Measurements from ENCODE around the gene DUOXA1.
A peak's percentile ranks its signal among the peaks of the same experiment; 100 is the strongest.

Gene DUOXA1

DNA sequence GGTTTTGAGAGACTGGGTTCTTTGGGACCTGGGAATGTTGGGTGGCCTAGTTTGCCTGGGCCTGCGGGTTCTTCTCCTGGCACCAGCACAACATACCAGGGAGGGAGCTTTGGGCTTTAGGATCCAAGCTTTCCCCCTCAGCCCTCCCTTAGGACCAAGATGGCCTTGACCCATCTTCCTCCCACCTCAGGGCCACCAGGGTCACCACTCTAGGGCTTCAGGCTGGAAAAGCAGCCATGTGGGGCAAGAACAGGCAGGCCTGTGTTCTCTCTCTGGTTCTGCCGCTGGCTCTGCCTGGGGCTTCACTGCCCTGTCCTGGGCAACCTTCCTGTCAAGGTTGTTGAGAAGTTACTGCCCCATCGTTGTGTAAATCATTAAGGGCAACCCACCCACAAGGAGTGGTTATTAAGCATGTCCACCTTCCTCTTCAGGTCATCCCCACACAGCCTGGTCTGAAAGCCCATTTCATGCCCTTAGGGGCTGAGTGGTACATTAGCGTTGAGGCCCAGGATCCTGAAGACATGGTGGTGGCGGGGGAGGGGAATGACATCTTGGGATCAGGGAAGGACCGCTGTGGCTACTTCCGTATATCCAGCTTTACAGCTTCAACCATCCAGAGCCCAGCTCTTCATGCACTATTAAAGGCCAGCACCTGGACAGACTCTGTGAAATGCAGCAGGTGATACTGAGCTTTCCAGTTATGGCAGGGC is 767 bp upstream of the DUOXA1 start:
- no peak for DNase-seq (ENCODE audit: low spot score)

DNA sequence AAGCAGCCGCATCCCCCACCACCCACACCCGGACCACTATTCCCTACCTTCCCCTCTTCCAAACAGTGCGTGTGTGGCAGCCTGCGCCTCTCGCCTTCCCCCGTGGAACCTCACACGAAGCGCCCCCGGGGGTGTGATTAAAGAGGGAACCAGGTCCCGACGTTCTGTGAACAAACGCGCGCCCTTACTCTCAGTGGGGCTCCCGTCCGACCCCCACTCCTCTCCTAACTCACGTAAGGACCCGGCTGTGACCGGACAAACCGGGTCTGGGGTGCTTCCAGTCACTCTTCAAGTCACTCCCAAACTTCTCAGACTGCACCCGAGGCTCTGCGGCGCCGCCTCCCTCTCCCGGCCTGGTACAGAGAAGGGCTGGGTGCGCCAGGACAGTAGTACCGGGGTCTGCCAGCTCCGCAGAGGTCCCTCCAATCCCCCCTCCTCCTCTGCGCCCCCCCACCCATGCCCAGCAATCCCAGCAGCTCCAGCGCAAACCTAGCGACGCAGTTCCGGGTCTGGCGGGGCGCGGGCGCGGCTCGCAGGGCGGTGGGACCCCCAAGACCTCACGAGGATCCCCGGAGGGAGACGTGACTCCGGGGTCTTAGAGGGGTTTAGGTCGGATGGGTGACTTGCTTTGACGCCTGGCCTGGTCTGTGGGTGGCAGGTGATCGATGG is 574 bp downstream of the DUOXA1 start:
- no peak for DNase-seq (ENCODE audit: low spot score)

- no peak for DNase-seq (ENCODE audit: low spot score)
Measured at GRCh38 chr15:45126535-45127158, 3.0 kb downstream of the DUOXA1 start.

- DNase-seq (ENCODE audit: low spot score): no peak
Measured at GRCh38 chr15:45123397-45123796, 6.3 kb downstream of the DUOXA1 start.

DNA sequence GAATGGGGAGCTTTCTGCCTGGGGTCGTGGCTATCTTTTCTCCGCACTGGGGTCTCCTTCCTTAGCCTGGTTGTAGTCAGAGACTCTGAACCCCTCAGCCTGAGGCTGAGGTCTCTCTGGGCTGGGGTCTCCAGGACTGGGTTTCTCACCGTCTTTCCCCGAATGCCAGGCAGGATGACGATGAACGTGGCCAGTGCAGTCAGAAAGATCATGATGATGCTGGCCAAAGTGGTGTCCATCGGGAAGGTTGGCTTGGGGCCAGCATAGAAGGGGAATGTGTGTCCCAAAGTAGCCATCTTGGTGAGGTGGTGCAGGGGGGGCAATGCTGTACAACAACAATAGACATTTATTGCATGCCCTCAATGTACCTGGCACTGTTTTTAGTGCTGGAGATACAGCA is 7.0 kb downstream of the DUOXA1 start:
- no peak for DNase-seq (ENCODE audit: low spot score)

- DNase-seq (ENCODE audit: low spot score): no peak
Measured at GRCh38 chr15:45121706-45122417, 7.8 kb downstream of the DUOXA1 start.

DNA sequence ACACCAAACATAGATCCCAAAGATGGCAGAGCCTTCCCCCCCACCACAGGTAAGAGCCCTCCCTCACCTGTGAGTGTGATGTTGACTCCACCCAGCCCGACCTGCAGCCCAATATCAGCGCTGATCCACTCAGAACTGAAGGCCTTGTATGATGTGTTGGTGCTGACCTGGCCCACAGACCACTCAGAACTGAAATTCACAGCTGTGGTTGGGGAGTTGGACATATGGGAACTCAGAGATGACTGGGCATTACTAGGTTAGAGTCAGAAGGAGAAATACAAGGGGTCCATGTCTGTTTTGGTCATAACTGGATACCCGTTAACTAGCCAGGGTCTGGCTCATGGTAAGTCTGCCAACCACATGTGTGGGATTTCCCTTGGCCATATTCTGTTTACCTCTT is 8.7 kb downstream of the DUOXA1 start:
- no peak for DNase-seq (ENCODE audit: low spot score)

GRCh38 chr15:45120081-45120972 is 9.4 kb downstream of the DUOXA1 start:
- DNase-seq (ENCODE audit: low spot score): no peak

DNA sequence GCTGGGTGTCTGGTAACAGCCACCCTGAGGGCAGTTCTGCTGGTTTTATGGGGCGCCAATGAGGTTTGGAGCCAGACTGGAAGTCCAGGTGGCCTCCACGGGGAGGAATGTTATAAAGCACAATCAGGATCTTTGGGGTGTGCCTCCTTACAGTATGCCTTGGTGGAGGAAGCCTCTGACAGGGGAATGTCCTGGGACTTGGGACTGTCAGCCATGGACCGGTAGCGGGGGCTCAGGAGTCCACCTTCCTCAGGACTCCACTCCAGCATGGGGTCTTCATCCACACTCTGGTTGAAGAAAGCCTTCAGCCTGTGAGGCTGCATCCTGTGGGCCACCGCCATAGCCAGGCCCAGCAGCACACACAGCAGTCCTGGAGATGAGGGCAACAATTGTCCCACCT is 10.7 kb downstream of the DUOXA1 start:
- DNase-seq (ENCODE audit: low spot score): no peak

GRCh38 chr15:45118131-45118588 is 11.5 kb downstream of the DUOXA1 start:
- peak; percentile 98 for DNase-seq (ENCODE audit: low spot score)

DNA sequence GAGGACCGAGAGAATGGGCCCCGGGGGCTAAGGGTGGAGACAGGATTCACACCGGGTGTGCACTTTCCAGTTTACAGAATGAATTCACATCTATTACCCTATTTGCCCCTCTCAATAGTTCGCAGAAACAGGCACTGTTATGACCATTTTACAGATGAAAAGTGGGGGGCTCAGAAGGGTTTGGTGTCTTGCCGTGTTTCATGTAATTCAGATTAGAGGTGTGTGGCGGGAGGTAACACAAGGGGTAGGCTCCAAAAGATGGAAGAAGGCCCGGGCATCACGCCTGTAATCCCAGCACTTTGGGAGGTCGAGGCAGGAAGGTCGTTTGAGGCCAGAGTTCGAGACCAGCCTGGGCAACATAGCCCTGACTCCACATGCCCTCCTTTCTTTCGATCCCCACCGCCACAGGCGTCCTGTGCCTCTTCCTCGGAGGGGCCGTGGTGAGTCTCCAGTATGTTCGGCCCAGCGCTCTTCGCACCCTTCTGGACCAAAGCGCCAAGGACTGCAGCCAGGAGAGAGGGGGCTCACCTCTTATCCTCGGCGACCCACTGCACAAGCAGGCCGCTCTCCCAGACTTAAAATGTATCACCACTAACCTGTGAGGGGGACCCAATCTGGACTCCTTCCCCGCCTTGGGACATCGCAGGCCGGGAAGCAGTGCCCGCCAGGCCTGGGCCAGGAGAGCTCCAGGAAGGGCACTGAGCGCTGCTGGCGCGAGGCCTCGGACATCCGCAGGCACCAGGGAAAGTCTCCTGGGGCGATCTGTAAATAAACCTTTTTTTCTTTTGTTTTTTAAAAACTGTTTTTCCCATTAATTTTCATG is 12.2 kb downstream of the DUOXA1 start:
- no peak for DNase-seq (ENCODE audit: low spot score)

DNA sequence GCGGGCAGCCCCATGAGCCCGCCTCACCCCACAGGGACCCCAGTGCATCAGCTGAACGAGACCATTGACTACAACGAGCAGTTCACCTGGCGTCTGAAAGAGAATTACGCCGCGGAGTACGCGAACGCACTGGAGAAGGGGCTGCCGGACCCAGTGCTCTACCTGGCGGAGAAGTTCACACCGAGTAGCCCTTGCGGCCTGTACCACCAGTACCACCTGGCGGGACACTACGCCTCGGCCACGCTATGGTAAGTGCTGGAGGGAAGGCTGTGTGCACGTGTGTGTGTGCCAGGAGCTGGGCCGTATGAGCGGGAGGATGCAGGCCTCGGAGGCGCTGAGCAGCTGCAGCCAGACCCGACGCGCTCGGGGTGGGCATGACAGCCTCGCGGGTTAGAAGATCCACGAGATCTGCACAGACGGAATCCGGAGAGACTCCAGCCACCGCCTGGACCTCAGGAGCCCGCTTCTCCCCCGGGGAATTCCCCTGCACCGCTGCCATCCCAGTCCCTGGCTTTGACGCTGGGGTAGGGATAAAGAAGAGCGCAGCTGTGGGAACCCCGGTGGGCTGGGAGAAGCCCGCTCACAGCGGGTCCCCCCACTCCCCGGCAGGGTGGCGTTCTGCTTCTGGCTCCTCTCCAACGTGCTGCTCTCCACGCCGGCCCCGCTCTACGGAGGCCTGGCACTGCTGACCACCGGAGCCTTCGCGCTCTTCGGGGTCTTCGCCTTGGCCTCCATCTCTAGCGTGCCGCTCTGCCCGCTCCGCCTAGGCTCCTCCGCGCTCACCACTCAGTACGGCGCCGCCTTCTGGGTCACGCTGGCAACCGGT is 13.0 kb downstream of the DUOXA1 start:
- DNase-seq (ENCODE audit: low spot score): no peak

DNA sequence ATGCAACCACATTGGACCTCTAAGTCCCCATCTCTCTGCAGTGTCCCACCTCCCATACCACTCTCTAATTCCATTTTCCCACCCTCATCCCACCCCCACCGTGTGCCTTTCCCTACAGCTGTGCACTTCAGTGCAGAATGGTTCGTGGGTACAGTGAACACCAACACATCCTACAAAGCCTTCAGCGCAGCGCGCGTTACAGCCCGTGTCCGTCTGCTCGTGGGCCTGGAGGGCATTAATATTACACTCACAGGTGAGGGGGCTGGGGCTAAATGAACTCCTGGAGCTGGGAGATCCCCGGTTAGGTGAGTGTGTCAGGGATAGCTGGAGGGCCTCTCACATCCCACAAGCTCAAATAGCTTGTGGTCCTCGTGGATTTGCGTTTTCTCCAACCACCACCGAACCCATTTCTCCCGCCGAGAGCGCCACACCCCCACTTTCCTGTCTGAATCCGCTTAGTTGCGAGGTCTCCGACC is 13.6 kb downstream of the DUOXA1 start:
- no peak for DNase-seq (ENCODE audit: low spot score)

GRCh38 chr15:45115312-45115820 is 14.3 kb downstream of the DUOXA1 start:
- DNase-seq (ENCODE audit: low spot score): no peak

DNA sequence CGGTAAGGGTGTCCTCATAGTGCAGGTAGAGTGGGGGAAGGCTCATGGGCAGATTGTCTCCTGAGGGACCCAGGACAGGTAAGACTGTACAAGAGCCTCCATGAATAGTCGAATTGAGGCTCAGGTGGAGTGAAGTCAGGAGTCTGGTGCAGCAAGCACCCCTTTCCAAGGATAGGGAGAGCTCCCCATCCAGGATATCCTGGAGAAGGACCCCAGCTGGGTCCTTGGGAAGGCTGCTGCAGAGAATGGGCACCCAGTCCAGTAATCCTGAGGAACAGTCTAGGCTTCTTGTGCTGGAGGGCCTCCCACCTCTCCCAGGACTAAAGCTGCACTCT is 15.0 kb downstream of the DUOXA1 start:
- DNase-seq (ENCODE audit: low spot score): no peak

DNA sequence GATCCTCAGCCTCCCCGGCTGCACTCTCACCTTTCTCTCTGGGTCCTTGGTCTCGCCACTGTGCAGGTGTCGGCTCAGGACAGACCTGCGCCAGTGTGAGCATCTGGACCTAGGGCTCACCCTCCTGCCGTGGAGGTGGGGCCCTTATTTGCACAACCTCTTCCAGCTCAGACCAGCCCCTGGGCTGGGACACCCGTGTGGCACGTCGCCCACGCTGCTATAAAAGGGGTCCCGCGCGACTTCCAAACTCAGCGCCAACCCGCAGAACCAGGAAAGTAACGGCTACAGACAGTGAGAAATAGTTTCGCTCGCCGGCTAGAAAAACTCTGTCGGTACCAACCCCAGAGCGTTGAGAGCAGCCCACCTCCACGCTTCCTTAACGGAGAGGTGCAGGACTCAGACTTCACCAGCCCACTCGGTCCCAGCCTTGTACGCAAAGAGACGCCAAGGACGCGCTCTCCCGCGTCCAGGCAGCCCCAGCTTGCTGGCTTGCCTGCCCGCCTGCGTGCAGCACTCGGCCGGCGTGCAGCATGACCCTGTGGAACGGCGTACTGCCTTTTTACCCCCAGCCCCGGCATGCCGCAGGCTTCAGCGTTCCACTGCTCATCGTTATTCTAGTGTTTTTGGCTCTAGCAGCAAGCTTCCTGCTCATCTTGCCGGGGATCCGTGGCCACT is 15.5 kb downstream of the DUOXA1 start, which contains the start of the genes DUOX2 and DUOXA2:
TSS of gene DUOX2 (minus strand) at position 97 of the 675 bp plus-strand sequence. CDS start 761 bp downstream, outside the sequence.
TSS of gene DUOXA2 (plus strand) at position 251 of the 675 bp plus-strand sequence. CDS start at position 531, 280 bp downstream.
- no peak for DNase-seq (ENCODE audit: low spot score)

DNA sequence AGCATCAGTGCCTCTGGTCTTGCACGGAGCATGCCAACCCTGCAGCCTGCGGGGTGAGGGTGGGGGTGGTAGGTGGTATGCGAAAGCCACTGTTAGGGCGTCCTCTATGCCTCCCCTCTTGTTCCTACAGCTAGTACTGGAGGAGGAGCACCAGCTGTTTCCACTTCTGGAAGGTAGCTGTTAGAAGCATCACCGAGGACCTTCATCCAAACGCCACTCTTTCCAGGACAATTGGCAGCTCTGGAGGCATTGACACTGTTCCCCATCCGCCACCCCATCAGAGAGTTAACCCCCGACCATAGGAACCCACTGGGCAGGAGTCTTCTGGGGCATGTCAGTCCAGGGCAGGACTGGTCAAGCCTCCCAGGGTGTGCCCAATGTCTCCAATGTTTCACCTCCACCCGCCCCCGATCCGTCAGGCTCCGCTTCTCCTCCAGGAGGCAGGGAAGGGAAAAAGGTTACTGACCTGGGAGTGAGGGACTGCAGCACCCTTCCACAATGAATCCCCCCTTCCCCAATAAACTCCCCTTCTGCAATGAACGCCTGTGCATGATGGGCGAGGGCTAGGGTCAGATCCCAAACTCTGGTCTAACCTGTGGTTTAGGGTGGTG is 16.2 kb downstream of the DUOXA1 start:
- DNase-seq (ENCODE audit: low spot score): no peak

All from HuH-7.5 (cell line).